Activated T-helper 1 cell treated with Interleukin-2 at 50 U/mL for 16 hours (primary cell): Measurements from ENCODE around the gene AGAP9.
"Not testable (repeated sequence)": the region's sequence is repeated elsewhere in the genome, so short reads cannot be mapped to it uniquely, and the experiment has no call there.

Experiments used
- DNase-seq: peaks from one replicate; pipeline ENCODE4 v3.0.0-alpha.2; 2020; ENCODE audit warnings: low read depth

Gene AGAP9

DNA sequence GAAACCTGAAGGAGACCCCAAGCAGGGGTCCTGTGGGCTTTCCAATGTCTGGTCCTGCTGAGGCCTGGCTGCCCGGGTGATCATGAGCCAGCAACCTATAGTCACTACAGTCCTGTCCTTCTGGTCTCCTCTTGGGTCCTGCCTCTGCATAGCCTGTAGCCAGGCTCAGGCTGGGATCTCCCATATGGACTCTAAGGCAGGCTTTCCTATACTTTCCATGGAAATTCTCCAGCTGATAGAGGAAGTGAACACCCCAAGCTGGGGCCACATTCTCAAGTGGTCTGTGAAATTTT is 66.0 kb downstream of the AGAP9 start:
- no peak for DNase-seq

DNA sequence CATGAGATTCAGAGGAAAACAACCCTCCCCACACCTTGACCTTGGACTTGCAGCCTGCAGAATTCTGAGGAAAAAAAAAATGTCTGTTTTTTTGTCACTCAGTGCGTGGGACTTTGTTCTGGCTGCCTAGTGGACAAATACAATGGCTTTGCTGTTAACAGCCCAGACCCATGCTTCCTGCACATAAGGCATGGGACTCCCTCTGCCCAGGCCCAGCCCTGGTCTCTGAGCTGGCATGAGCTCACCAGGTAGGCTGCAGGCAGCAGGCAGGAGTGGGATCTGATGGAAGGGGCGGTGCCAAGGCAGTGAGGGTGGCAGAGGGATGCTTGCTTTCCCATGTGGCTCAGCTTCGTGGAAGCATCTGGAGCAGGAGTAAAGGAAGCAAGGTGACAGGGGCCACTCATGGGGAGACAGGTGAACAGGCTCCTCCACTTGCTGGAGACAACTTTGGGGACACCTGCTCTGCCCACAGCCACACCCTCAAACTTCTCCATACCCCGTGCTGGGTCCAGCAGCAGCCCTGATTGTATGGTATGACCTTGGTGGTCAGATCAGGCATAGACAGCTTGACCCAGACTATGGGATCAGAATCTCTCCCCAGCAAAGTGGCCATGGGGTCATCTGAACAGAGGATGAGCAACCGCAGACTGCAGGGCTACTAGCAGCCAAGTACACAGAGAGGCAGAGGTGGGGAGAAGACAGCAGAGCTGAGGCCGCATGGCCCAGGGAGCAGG is 66.5 kb downstream of the AGAP9 start:
- no peak for DNase-seq

DNA sequence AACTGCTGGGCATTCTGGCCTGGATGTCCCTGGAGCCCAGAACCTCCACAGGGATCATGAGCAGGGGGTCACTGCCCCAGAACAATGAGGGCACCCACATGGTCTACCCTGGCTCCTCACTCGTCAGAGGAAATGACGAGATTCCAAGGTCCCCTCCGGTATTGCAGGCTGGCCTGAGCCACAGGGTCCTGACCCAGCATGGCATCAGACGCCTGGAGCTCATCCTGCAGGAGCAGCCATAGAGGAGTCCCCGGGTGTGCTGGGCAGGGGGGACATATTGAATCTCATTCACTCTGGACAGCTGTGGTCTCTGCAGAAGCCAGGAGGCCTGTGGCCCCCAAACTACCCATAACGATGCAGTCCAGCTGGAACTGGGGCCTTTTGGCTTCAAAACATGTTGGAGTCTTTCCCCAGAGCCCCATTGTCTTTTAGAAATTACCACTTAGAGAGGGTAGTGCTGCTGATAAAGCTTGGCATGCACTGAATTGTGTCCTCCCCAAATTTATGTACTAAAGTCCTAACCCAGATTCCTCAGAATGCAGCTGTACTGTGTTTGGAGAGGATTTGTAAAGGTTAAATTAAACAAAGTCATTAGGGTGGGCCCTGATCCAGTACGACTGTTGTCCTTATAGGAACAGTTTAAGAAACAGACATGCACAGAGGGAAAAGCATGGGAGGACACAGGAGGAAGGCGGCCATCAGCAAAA is 67.2 kb downstream of the AGAP9 start:
- DNase-seq = no peak

DNA sequence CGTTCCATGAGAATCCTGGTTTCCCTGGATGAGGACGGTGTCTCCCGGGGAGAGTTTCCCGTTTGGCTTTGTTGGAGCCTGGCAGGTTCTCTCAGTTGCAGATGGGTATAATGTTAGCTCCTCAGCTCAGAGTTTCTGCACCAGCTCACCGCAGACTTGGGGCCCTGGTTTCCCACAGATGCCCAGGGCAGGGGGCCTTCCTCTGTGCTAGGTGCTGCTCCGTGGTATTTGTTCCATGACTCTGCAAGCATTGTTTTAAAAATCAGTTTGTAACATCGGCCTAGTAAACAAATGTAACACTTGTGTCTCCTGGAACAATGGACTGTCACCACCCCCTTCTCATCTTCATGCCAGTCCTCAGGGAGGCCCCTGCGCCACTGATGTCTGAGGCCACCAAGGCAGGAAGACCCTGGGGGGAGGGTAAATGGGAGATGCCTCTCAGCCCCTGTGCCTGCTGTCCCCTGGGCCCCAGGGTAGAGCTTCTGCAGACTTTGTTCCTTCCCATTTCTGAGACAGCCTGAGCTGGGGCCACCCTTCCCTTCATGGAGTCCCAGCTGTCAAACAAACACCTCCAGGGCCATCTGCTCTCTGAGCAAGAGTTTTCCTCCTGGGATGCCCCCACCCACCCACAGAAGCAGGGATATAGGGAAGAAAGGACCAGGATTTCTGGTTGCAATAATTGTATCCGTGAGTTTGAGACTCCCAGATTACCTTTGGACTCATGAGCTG is 67.9 kb downstream of the AGAP9 start:
- DNase-seq = not testable (repeated sequence)

DNA sequence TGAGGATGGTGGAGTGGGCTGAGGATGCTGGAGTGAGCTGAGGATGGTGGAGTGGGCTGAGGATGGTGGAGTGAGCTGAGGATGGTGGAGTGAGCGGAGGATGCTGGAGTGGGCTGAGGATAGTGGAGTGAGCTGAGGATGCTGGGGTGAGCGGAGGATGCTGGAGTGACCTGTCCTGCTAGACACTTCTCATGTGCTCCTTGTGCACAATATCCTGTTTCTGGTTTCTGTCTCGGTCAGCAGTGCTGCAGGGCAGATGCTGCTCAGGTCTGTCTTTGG is 68.7 kb downstream of the AGAP9 start:
- DNase-seq = no peak

DNA sequence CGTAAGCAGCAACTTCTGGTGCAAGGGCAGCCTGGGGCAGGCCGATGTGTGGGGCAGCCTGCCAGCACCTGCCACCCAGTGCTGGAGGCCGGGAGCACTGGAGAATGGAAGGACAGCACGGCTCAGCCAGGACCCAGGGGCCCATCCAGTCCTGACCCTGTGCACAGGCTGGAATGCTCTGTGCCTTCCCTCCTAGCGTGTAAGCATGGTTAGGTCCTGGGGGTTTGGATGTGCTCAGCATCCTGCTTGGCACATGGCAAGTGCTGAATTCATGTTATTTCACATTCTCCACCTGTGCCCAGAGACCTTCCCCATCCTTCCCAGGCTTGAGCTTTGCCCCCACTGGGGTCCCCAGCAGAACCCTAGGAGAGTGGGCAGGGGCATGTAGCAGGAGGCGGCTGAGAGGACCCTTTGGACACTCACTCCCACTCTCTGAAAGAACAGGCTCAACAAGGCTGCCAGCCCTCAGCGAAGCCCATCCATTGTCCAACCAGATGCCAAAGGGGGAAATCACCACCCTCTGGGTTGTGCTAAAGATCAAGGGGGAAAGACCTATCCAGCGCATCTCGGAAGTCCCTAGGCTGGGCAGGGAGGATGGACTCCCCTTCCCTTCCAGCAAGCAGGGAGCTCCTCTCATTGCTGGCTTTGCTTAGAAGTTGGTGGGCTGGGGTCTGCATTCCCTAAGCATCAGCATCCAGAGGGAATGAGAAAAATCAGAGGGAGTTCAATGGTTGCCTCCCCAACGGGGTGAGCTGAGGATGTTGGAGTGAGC is 69.2 kb downstream of the AGAP9 start:
- no peak for DNase-seq

DNA sequence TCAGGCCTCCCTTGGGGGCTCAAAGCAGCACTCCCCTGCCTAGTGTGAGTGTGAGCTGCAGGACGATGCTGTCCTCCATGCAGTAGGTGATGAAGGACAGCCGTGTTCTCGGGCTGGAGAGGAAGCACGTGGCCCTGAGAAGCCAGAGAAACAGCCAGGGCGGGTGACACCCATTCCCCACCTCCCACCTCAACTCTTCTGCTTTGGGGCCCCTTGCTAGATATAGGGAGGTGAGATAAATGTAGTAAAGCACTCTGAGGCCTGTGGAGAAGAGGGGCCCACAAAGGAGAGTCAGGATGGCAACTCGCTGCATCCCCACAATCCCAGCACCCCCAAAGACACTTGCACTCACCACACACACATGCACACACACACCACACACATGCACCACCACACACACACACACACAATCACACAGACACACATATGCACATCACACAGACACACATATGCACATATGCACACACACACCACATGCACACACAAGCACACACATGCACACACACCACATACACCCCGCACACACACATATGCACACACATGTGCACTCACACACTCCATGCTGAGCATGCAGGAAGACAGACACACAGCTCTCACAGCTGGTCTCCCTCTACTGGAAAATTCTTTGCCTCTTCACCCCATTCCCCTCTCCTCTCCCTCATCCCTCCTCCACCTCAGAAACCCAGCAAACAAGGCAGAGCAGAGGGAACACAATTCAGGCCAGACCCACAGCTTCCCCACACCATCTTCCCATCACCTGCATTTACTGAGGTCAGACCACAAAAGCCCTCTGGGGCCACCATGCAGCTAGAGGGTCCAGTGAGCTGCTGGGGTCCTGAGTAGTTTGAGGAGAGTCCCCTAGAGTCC is 70.1 kb downstream of the AGAP9 start:
- no peak for DNase-seq

DNA sequence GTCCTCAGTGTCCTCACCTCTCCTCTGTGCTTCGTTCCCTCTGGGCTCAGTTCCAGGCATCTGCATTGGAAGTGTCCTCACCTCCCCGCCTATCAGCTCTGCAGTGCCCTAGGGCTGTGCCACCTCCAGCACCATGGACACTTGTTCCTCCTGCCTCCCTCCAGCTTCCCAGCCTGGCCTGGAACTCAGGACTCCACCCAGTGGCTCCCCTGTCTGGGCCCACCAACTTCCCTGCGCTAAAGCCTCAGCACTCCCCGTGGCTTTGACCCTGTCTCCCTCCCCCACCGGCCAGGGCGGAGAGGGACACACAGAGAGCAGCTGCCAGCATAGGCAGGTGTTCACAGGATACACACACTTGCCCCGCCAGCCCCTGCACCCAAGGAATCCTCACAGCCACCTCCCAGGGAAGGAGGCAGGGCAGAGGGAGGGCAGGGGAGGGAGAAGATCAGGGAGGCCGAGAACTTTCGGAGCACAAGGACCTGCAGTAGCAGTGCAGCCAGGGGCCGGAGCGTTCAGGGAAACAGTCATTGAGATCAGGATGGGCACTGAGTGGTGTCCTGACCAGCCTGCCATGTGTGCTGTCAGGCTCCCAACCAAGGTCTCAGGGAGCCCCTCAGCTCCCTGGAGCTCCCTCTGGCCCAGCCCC is 70.8 kb downstream of the AGAP9 start:
- DNase-seq = no peak

DNA sequence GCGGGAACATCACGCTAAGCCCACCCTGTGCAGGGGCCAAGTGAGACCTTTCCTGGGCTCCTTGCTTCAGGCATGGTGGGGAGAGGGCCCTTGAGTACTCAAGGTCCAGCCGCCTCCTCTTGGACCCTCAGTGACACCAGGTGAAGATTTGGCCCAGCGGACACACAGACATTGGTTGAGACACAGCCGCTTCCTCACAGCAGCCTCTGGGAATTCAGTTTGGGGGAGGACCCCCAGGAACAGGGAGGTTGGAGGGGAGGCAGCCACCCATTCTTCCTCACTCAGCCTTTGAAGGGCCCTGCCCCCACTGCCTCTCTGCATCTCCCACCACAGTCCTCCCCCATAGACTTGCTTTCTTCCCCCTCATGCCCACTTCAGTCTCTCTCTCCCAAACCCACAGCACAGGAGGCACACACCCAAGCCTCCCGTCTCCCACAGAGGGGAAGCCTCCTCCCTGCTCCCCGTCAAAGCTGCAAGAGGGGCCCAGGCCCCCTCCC is 71.4 kb downstream of the AGAP9 start:
- DNase-seq = no peak
